Measurements from ENCODE around the gene DYNC2H1.

GRCh38 chr11:103222806-103223205 is 113.6 kb downstream of the DYNC2H1 start:
- TF ChIP-seq, protein P1, sequence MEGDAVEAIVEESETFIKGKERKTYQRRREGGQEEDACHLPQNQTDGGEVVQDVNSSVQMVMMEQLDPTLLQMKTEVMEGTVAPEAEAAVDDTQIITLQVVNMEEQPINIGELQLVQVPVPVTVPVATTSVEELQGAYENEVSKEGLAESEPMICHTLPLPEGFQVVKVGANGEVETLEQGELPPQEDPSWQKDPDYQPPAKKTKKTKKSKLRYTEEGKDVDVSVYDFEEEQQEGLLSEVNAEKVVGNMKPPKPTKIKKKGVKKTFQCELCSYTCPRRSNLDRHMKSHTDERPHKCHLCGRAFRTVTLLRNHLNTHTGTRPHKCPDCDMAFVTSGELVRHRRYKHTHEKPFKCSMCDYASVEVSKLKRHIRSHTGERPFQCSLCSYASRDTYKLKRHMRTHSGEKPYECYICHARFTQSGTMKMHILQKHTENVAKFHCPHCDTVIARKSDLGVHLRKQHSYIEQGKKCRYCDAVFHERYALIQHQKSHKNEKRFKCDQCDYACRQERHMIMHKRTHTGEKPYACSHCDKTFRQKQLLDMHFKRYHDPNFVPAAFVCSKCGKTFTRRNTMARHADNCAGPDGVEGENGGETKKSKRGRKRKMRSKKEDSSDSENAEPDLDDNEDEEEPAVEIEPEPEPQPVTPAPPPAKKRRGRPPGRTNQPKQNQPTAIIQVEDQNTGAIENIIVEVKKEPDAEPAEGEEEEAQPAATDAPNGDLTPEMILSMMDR (IDR thresholded peaks at IDR 0.05; ENCODE audit: borderline replicate concordance, extremely low read depth, low read length, poor library complexity, severe bottlenecking): no peak
- TF ChIP-seq EZH2 (IDR thresholded peaks at IDR 0.05; ENCODE audit: borderline replicate concordance, low read depth, low read length, severe bottlenecking): no peak
